NCI-H2196 treated with DMSO at 0.1 percent for 48 hours (cell line): Measurements from ENCODE around the gene AMOTL2.

Experiments used
- DNase-seq: peaks from one replicate; lab custom pipeline; 2025; ENCODE audit not compliant: unreplicated experiment; lab: John Stamatoyannopoulos, UW

The AMOTL2 gene

GRCh38 chr3:134366928-134367811, 7.1 kb downstream of the AMOTL2 start:
- no peak for DNase-seq

DNA sequence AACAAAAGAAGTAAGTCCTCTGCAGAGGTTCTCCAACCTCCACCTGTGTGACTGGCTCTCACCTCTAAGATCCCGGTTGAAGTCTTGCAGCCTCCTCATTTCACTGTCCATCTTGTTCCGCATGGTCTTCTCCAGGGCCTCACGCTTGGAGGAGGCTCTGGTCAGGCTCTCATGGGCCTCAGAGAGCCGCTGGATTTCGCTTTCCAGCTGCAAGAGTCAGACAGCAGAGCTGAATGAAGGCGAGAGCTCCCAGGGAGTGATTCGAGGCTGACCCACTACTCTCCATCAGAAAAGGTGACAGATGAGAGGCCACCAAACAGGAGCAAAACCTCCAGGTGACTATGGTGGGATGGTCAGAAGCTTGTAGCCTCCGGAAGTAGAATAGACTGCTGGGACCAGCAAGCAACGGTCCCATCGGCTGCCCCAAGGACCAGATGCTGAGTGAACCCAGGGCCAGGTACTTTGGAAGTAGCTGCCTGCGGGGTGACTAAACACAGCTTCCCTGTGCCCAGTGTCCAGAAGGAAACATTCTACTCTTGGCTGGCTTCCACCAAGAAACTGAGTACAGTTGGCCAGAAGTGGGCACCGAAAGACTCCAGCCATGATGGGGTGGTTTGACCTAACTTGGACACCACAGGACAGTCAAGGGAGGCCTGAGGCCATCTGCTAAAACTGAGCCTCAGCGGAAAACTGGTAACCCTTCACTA, 7.9 kb downstream of the AMOTL2 start:
- DNase-seq = no peak

DNA sequence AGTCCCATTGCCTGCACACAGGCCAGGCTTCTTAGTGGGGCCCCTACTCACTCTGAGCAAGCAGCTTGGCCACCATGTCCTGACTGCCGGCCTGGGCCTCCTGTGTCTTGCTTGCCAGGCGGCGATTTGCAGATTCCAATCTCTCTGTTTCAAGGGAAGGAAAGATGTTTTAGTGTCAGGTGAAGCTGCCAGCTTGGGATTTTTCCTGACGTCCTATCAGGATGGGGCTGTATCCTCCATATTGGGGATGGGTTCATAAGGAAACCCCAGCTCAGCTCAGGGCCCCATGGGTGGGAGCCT, 8.5 kb downstream of the AMOTL2 start:
- DNase-seq = no peak

GRCh38 chr3:134364936-134365765, 9.1 kb downstream of the AMOTL2 start:
- no peak for DNase-seq

DNA sequence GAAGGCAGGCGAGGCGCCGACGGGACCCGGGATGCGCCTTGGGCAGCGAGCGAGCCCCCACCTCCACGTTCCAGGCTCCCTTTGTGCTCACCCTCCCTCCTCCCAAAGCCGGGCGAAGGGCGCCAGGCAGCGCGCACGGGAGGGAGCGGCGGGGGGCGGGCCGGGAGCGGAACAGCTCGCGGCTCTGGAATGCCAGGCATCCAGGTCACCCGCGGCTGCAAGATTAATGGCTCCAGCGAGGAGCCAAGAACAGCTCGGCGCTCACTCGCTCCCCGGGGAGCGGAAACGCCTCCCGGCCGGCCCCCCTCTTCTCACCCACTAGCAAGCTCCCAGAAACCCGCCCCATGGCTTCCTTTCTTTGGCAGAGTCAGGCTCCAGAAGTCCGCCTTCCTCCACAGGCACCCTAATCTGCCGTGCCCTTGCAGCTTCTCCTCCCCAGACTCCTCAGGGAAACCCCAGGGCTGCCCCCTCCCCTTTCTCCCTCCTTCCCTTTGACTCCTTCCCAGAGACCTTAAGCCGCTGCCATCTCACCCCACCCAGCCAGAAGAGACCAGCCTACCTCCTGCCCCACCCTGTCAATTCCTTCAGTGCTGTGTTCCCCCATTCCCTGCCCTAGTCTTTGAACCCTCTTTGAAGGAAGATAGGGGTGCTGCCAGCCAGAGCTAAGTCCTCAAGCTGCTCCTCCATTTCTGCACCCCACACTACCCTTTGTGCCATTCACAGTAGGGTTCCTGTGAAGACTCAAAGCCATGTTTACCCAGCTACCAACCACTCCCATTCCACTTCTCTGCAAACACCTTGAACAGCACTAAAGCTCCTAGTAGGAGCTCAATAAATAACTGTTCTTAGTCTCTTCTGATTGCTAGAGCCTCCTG, 9.9 kb downstream of the AMOTL2 start:
- DNase-seq = no peak

- no peak for DNase-seq
Measured at GRCh38 chr3:134363381-134363755, 10.9 kb downstream of the AMOTL2 start.

GRCh38 chr3:134362670-134363380, 11.4 kb downstream of the AMOTL2 start:
- DNase-seq = no peak

- no peak for DNase-seq
Measured at GRCh38 chr3:134362221-134362620, 12.0 kb downstream of the AMOTL2 start.

- no peak for DNase-seq
Measured at GRCh38 chr3:134361162-134361835, 12.9 kb downstream of the AMOTL2 start.

DNA sequence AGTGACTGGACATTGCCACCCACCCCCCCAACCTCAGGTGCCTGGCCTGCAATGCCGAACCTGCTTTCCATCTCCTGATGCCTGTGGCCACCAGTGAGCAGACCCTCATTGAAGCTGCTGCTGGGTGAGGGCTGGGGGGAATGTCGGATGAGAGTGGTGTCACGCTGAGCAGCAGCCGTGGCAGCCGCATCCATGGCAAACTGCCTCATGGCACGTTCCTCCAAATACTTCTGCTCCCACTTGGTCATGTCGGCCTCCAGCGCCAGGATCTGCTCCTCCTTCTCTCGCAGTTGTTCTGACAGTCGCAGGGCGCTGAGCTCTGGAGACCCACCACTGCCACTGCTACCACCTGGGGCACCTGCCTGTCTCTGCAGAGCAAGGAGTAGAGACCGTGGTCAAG, 14.2 kb downstream of the AMOTL2 start:
- DNase-seq = no peak

DNA sequence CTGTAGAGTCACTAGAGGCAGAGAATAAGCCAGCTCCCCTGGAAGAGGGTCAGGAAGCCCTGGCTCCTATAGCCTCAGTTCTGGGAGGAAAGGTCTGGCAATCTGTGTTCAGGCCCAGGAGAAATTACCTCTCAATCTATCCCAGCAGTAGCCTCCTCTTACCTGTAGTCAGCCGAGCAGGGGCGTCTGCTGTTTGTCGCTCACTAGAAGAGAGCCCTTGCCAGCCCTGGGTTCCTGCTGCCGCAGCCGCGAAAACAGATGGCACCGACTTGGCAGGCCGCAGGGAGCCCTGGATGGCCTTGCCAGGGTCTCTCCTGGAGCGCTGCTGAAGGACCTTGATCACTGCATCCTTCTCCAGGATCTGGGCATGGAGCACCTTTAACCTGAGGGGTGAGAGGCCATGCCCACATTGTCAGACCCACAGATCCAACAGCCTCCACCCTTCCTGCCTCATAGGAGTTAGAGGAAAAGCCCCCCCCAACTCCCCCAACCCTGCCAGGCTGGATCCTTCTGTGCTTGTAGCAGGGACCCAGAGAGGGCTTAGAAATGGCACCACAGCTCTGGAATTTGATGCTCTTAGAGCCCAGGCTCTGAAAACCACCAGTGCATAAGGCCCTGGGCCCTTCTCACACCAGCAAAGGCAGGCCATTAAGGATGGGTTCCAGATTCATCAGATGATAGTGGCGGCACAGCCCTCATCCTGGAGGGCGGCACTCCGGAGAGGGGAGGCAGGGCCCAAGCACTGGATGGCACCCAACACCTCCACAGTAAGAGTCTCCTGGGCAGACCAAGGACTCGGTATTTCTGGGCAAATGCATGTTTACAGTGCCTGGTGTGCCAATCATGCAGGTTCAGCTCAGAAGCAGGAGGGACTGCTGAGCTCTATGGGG, 14.9 kb downstream of the AMOTL2 start:
- DNase-seq = no peak

DNA sequence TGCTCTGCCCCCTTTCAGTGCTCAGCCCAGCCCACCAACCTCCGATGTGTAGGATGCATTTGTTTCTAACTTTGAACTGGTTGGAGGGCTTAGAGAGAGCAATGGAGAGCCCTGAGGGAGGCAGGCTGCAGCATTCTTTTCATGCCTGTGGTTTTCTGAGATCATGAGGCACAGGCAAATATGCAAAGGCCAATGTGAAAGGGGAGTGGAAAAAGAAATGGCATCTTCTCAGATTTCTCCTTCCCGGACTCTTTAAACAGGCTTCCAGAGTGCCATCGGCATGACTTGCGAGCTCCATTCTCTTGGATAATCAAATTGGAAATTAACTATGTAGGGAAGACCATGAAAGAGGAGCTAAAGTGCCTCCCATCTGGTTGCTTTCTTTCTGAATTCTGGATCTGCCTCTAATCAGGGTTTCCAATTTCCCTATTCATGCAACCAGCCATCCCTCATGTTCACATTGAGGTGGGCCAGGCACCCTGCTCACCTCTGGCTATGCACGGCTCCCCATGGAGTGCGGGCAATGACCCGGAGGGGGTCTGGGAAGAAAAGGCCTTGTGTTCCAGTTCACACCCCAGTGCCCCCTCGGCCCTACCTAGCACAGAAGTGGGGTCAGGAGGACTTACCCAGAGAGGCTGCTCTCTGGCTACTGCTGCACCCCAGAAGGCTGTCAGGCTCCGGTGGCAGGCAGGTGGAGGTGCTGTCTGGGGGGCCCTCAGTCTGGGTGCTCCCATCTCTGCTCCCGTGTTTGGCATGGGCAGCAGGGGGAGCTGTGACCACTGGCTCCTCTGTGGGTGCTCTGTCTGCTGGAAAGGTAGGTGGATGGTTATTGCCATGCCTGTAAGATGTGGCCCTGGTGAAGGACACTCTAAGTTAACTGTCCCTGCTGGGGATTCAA, 16.1 kb downstream of the AMOTL2 start:
- DNase-seq = no peak

GRCh38 chr3:134357261-134357913, 16.9 kb downstream of the AMOTL2 start:
- DNase-seq = no peak

DNA sequence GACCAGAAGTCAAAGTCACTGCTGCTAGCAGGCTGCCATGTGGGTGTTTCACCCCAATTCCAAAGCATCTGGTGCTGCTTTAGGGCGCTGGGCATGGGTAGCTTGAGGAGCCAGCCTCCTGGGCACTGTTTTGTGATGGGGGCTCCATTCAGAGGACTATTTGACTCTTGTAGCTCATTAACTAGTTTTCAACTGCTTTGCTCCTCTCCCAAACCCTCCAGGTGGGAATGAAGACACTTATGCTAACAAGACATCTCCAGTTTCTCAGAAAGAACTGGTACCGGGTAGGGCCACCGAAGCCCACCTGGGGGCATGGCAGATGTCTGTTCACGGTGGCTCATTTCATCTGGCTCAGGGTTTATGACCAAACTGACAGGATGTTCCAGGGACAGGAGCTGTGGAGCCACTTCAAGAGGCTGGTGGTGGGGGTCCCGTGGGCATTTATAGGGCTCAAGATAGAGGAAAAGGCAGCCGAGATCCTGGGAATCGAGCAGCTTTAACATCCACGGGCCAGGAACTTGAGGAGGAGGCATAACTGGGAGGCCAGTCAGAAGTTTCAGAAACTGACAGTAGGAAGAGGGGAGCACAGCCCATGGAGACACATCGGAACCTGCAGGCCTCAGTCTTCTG, 17.7 kb downstream of the AMOTL2 start:
- DNase-seq = no peak

DNA sequence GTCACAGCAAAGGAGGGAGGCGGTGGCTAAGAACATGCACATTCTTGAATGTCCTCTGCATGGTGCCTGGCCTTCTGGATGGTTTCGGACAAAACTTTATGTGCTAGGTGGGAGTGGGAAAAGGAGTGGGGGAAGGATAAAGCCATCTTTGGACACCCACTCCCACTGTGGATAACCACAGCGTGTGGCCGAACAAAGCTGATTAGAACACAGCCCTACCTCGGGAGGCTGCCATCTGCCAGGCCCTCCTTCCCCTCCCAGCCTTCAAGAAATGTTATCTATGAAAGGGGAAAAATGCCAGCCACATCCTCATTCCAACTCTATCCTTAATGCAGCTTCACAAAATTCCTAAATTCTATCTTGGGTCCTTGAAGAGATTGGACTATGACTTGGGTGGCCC, 18.8 kb downstream of the AMOTL2 start:
- DNase-seq = no peak

- DNase-seq = no peak
Measured at GRCh38 chr3:134354612-134355251, 19.5 kb downstream of the AMOTL2 start.
